Activated gamma-delta T cell treated with anti-CD3 and anti-CD28 coated beads, Interleukin-2, amount 50 U/mL, for 16 hours (primary cell): ENCODE results near the gene ZNF345.

ENCODE experiments used
- DNase-seq: peaks from one replicate; pipeline ENCODE4 v3.0.0-alpha.2; 2020; ENCODE audit warnings: low read depth

Gene ZNF345

DNA sequence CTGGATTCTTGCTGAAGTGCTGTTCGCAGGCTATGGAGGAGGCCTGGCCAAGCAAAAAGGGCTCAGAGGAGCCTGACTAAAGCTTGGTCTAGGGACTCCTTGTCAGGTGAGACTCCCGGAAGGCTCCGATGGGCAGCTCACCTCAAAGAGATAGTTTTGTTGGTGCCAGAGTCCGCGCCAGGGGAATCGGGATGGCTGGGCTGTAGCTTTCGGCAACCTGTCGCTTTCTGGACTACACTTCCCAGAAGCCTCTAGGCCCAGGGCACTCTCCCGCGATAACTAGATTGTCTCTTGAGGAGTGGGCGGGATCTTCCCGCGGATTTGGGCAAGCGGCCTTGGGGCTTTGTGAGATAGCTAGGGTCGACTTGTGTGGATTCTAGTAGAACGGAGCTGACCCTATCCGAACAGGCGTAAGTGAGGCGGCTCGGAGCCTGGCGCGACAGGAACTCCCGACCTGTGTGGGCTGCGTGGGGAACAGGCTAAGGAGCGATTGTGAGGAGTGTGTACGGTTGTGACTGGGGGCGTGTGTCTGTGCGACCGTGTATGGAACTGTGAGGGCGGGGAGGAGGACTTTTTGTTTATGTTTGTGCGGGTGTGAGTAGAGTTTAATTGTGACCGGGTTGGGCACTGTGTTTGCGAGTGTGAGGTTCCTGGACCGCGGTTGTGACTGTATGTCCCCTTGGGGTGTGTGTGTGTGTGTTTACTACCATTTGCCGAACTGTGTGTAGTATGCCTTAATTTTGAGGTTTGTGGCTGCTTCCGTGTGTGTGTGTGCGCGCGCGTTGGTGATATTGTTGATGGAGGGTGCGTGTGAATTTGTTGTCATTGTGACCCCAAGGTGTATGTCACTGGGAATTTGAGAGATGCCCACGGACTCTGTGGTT is at the start of gene ZNF345:
Gene ZNF345, plus strand, starts transcription at position 318 of the 884 bp plus-strand sequence. CDS start 25,955 bp downstream, outside the sequence.
- peak; percentile 77 for DNase-seq

DNA sequence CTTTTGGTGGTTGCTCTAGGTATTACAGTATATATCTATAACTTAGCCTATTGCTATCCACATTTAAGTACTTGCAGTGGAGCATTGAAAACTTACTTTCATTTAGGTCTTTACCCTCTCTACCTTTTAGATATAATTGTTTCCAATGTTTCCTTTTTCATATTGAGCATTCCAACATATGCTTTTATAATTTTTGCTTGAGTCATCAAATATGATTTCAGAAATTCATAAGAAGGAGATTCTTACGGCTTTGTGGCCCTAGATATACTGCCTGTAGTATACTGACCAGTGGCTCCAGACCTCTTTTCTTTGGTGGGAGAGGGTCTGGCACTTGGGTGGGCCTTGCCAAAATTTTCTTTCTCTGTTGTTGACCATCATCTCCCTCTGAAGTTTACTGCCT is 45.3 kb upstream of the ZNF345 start:
- DNase-seq: no peak

DNA sequence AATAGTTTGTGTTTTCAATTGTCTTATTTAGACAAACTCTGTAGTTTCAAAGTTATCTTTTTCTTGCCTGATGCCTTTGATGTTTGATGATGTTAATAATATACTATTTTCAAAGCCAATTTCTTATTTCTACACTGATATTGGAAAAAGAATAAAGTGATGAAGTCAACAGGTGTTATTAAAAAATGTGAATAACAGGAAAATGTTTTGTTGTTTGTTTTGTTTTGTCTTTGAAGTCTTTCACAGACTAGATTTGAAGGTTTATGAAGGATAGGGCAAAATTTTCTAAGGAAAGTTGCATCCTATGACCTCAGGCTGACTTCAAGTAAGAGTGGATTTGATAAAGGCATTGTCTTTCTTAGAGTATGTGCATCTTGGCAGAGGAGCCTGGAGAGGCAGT is 43.6 kb upstream of the ZNF345 start:
- DNase-seq: no peak

DNA sequence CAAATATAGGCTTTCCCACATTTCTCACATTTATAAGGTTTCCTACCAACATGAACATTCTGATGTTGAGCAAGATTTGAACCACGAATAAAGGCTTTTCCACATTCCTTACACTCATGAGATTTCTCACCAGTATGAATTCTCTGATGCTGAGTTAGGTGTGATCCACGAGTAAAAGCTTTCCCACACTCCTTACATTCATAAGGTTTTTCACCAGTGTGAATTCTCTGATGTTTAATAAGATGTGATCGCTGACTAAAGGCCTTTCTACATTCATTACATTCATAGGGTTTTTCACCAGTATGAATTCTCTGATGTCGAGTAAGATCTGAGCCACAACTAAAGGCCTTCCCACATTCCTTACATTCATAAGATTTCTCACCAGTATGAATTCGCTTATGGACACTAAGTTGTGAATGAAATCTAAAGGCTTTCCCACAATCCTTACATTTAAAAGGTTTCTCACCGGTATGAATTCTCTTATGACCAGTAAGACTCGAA is 31.5 kb upstream of the ZNF345 start:
- no peak for DNase-seq

DNA sequence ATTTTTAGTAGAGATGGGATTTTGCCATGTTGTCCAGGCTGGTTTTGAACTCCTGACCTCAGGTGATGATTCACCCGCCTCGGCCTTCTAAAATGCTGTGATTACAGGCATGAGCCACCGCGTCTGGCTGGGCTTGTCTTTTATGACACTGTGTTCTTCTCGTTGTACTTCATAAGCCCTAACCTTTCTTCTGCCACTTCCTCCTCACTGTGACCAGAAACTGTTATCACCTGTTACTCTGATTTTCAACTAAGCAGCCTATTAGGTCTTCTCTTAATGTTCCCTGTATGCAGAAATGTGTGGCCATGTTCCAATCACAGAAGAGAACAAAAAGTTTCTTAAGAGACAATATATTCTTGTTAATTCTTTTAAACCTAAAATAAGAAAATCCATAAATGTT is 28.9 kb upstream of the ZNF345 start:
- DNase-seq: no peak

DNA sequence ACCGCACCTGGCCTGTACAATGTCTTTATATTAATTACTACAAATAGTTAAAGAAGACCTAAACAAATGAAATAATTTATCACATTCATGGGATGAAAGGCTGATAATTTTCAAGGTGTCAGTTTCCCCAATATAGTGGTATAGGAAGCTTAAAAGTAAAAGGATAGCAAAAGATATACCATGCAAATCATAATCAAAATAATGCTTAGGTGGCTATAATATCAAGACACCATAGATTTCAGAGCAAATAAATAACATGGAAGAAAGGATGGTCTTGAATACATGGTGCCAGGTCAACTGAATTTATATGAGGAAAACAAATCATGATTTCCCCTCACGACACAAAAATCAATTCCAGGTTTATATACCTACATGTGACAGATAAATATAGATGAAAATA is 17.2 kb upstream of the ZNF345 start:
- DNase-seq: no peak

DNA sequence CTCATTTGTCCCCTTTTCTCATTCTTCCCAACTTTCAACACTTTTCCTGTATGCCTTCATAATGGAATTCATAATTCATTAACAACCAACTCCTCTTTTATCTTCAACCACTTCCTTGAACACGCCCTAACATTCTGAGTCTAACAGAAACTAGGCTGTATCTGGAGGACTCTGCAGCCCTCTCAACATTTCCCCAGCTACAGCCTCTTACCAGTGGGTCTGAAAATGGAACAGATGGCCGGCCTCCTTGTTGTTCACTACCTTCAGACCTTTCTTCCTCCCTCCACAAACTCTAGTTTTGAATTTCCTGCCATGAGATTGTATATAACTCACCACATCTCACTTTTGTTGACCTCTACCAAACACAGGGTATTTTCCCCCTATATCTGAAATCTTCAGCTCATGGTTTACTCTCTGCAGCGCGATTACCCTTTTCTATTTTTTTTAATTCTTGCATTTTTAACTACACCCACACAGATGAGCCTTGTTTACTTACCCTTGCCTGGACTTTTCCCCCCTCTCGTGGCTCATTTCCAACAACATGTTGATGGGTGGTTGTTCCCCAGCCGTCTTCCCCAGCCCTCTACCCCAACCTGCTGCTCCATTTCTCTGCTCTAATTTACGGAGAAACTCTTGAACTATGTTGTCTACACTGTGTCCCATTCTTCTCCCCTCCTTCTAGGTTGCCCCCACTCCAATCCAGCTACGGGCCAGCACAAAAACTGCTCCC is 13.3 kb upstream of the ZNF345 start:
- no peak for DNase-seq

DNA sequence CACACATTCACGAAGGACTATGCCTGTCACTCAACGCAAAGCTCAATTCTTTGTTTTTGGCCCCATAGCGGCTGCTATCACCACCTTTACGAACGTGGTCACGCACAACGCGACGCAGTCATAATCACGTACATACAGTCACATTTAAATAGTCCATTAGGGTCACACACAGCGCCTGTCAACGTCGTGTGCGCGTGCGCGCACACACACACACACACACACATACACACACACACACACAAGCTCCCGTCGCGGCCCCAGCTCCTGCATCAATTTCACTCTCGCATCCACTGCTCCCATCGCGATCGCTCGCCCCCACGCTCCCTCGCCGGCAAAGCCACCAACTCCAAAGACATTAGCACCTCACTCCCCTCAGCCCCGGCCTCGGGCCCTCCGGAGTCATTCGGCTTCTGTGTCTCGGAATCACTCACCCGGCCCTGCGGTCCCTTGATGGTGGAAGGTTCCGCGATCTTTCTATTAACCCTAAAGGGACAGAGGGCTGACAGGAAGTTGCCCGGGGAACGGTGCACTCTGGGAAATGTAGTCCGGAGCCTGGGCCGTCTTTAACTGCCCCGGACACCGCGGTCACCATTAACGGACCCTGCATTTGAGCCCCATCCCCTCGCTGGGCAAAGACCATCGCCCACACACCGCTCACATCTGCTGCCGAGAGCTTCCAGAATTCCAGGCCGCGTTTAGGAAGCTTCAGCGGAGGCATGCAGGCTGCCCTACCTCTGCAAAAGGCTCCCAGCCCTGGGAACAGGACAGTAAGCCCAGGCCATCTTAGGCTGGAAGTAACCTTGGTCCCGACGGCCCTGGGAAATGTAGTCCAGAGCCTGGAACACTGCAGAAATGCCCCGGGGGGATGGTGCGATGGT is 12.5 kb upstream of the ZNF345 start, which contains the start of gene ZNF790:
Gene ZNF790, minus strand, starts transcription at position 482 of the 878 bp plus-strand sequence. CDS start 12,768 bp downstream, outside the sequence.
- DNase-seq: peak; percentile 67

DNA sequence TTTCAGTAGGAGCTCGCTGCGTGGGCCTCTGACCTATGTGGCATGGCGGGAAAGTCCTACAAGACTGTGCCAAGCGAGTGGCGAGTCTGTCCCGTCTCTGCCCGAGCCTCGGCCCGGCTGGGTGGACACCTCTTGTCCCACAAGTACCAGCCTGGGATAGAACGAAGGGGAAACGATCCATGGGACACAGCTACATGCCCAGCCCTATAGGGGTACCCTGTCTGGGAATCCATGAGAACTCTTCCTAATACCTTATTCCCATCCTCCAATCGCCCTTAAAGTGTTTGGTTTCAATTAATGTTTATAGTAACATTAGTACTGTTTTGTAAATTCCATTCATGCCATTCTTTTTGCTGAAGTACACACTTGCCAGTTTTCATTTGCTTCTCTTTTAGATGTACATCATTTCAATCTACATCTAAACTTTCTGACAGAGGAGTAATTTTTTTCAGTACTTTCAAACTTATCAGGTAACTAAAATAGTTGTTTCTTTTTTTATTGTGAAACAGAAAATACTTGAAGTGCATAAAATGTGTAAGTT is 11.8 kb upstream of the ZNF345 start:
- no peak for DNase-seq

DNA sequence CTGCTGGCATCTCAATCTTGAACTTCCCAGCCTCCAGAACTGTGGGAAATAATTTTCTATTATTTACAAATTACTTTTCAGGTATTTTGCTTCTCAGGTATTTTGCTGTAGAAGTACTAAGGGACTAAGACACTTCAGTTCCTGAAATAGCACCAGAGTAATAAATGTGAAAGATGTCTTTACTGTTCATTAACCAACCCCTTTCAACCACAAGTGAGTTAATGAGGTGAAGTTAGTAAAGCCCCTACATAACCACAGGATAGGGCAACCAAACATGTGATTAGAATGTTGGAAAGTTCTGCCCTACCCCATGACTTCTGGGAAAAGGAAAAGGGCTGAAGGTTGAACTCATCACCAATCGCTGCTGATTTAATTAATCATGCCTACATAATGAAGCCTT is 2.7 kb upstream of the ZNF345 start:
- DNase-seq: no peak

DNA sequence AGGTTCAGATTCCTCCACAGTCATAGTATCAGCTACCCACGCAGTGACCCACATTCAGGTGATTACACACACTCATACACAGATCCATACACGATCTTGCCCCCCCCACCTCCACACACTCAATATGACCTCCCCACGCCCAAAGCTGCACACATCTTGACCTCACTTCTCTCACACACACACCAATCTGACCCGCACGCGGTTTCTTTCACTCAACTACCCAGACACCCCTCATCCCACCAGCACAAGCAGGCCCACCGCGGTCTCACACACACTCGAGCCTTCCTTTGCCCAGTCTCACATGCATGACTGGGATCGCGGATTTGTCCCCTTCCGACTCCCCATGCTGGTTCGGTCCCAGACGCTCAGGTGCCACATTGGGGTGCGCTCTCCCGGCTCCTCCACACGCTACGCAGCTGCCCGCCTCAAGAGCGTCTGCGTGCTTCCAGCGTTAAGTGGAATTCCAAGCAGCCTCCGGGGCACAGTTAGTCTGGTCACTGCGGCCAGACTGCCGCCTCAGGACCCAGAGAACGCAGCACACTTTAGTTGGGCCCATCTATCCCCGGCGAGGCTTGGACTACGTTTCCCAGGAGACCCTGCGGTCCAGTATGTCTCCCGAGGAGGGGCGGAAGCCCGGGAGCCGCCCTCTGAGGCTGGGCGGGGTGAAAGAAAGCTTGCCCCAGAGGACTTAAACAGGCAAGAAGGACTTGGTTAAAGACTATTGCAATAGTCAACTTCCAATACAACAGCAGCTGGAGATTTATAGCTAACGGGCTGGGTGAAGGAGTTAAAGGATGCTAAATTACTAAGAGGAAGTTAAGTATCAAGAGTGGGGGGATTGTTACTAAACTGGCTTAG is 746 bp upstream of the ZNF345 start:
- DNase-seq: peak; percentile 80

DNA sequence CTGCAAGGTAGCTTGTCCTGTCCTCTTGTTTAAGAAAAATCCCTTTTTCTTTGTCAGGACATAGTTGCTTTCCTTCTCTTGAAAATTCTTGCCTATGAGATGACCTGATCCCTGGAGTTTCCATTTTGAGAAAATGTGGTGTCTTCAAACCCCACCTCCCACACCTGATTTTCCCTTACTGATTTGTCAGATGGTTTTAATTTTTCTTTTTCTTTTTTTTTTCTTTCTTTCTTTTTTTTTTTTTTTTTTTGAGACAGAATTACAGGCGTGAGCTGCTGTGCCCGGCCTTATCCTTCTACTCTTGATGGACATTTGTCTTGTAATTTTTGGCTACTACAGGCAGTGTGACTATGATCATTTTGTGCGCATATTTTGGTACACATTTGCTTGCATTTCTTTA is 1.2 kb downstream of the ZNF345 start:
- DNase-seq: no peak

DNA sequence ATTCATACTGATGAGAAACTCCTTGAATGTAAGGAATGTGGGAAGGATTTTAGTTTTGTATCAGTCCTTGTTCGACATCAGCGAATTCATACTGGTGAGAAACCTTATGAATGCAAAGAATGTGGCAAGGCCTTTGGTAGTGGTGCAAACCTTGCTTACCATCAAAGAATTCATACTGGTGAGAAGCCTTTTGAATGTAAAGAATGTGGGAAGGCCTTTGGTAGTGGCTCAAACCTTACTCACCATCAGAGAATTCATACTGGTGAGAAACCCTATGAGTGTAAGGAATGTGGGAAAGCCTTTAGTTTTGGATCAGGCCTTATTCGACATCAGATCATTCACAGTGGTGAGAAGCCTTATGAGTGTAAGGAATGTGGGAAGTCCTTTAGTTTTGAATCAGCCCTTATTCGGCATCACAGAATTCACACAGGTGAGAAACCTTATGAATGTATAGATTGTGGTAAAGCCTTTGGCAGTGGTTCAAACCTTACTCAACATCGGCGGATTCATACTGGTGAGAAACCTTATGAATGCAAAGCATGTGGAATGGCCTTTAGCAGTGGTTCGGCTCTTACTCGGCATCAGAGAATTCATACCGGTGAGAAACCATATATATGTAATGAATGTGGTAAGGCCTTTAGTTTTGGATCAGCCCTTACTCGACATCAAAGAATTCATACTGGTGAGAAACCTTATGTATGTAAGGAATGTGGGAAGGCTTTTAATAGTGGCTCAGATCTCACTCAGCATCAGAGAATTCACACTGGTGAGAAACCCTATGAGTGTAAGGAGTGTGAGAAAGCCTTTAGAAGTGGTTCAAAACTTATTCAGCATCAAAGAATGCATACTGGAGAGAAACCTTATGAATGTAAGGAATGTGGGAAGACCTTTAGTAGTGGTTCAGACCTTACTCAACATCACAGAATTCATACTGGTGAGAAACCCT is 26.6 kb downstream of the ZNF345 start:
- no peak for DNase-seq

DNA sequence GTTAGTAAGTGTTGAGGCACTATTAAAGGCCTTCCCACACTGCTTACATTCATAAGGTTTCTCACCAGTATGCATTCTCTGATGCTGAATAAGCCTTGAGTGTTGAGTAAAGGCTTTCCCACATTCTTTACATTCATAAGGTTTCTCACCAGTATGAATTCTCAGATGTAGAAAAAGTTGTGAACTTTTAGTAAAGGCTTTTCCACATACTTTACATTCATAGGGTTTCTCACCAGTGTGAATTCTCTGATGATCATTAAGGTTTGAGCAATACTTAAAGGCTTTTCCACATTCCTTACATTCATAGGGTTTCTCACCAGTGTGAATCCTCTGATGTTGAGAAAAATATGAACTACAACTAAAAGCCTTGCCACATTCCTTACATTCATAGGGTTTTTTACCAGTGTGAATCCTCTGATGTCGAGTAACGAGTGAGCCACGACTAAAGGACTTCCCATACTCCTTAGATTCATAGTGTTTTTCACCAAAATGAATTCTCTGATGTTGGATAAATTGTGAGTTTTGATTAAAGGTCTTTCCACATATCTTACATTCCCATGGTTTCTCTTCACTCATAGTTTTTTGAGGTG is 41.2 kb downstream of the ZNF345 start:
- DNase-seq: no peak

DNA sequence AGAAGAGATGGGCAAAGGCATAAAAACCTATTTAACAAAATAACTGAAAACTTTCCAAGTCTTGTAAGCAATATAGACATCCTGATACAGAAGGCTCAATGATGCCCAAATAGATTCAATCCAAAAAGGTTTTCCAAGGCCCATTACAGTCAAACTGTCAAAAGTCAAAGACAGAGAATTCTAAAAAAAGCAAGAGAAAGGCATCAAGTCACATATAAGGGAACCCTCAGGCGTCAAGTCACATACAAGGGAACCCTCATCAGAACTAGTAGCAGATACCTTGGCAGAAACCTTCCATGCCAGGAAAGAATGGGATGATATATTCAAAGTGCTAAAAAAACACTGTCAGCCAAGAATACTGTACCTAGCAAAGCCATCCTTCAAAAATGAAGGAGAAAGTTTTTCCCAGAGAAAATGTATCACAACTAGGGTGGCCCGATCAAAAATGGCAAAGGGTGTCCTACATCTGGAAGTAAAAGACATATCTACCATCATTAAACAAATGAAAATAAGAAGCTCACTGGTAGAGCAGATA is 44.2 kb downstream of the ZNF345 start:
- DNase-seq: no peak

DNA sequence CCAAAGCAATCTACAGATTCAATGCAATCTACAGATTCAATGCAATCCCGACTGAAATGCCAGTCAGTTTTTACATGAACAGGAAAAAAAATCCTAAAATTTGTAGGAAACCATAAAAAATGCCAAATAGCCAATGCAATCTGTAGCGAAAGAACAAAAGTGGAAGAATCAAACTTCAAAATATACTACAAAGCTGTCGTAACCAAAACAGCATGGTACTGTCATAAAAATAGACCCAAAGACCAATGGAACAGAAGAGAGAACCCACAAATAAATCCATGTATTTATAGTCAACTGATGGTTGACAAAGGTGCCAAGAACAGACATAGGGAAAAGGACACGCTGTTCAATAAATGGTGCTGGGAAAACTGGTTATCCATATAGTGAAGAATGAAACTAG is 47.7 kb downstream of the ZNF345 start:
- DNase-seq: no peak

DNA sequence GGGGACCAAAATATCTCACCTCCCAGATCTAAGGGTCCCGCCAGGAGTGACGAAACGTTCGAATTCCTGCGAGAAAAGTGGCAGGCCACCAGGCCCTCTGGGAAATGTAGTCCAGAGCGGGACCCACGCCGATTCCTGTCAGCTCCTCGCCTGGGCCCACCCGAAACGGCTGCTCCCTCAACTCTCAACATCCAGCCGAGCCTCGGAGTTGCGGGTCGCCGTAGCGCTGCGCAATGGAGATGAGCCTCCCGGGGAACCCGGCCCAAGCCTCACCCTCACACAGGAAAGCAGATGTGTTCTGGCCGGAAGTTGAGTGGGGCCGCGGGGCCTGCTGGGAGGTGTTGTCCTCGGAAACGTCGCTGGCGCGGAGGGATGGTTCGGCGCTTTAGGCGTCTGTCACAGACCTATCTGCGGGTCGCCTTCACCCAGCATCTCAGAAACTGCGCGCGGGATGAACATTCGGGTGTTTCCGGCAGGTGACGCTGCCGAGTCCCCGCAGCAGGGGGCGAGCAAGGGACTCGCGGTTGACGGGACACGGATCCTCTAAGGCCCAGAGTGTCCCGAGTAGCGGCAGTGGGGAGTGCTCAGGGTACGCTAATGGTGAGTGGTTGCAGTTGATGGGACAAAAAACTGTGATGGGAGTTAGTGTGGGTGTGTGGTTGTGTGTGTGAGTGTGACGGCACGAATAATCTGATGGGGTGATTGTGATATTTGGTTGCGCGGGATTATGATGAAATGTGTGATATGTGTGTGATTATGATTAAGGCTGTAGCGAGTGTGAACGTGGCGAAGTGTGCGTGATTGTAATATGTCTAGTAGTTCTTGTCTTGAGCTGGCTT is 65.5 kb downstream of the ZNF345 start, which contains the start of the genes ZNF568 and ZNF829:
Gene ZNF568, plus strand, starts transcription at position 341 of the 839 bp plus-strand sequence. CDS start 6,439 bp downstream, outside the sequence.
Gene ZNF829, minus strand, starts transcription at position 300 of the 839 bp plus-strand sequence. CDS start 1,124 bp downstream, outside the sequence.
- peak; percentile 85 for DNase-seq

DNA sequence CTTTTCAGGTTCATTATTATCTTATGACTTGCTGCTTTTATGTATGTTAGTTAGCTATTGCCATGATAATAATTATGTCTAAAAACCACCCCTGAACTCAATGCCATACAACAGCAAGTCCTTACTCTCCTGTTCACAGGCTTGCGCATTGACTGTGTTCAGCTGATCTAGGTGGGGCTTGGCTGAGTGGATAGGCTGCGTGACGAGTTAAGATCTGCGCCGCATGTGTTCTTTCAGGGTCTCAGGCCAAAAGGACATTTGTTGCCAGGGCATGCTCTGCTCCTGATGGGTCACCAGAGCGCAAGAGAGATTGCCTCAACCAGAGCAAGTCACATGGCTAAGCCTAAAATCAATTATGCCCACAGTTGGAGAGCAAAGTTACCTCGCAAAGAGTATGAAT is 66.3 kb downstream of the ZNF345 start:
- DNase-seq: no peak
